Progenitor cell of endocrine pancreas (in vitro differentiated cells): ENCODE data around the gene PAPSS1. TPM values are rescaled to one million over a fixed set of nuclear protein-coding genes. Genes with fewer than 3 reads are reported as not detected.

Experiments
- DNase-seq: peaks from one replicate; pipeline ENCODE4 v3.0.0; 2021; ENCODE audit warnings: low spot score; ENCODE audit not compliant: unreplicated experiment
- H3K27ac Mint-ChIP-seq: 2 replicates; pipeline ENCODE4 v1.8.0; 2021; ENCODE audit warnings: mild to moderate bottlenecking, moderate library complexity, mixed read lengths
- H3K27me3 Mint-ChIP-seq: 2 replicates; pipeline ENCODE4 v1.8.0; 2021; ENCODE audit warnings: mixed read lengths
- H3K36me3 Mint-ChIP-seq: 2 replicates; pipeline ENCODE4 v1.8.0; 2022; ENCODE audit warnings: mixed read lengths; ENCODE audit not compliant: insufficient read depth
- H3K4me1 Mint-ChIP-seq: 2 replicates; pipeline ENCODE4 v1.8.0; 2021; ENCODE audit warnings: low read depth, mixed read lengths
- H3K4me3 Mint-ChIP-seq: 2 replicates; pipeline ENCODE4 v1.8.0; 2021; ENCODE audit warnings: low read depth, mild to moderate bottlenecking, moderate library complexity, mixed read lengths
- H3K9me3 Mint-ChIP-seq: 2 replicates; pipeline ENCODE4 v1.8.0; 2021; ENCODE audit warnings: low read depth, mixed read lengths
- CTCF ChIP-seq: fragments of 200-600 bp; sonication (generic); IDR thresholded peaks from one replicate; pipeline ENCODE4 v1.5.0; 2021; ENCODE audit warnings: antibody characterized with exemption, mild to moderate bottlenecking; ENCODE audit not compliant: unreplicated experiment
- total RNA-seq: library from RNA; stranded (reverse); gene quantifications from 2 replicates; pipeline ENCODE4 v1.2.1, GENCODE V29; 2021

Gene PAPSS1
- total RNA-seq, 1 donor from 2014 or later, result 136 TPM

DNA sequence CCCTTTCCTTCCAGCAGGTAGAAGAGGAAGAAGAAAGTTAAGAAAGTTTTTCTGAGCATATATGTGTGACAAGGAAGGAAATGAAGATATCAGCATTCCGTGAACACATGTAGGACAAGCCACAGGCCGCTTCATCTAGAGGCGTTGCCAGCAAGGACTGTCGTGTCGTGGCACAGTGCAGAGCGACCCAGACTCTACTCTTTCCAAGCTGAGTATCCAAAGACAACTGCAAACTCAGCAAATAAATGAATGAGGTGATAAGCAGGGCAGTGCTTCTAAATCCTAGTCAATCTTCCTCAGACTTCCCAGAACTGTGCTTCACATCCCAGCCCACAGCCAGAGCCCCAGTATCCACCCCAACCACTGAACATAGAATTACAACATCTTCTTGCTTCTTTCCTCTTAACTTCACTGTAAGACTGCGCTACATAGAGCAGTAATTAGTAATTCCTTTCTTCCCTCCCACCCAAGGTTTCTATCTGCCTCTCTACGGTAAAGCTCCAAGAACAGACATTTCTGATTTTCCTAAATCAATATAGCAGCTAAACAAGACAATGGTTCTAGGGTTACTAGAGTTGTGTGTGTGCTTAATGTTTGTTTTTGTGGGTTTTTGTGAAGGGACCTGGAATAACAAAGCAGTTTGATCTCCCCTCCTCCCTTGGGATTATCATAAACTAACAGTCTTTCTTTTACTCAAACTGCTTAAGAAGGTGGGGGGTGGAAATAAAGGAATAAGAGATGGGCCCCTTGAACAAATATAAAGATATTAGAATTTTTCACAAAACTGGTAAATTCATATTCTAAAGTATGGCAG, 71.6 kb downstream of the PAPSS1 start:
- no peak for TF ChIP-seq CTCF
- Mint-ChIP-seq H3K36me3 (peaks cover 30% of the 10 kb centered on the region), H3K27ac (peak overlapping the region; percentile 5), H3K27me3 (no peaks in the 10 kb centered on the region), H3K4me1 (peaks cover 17% of the 10 kb centered on the region), H3K9me3 (no peaks in the 10 kb centered on the region), H3K4me3 (no peak overlapping the region)
- DNase-seq, result no peak

GRCh38 chr4:107647591-107647990, 72.4 kb downstream of the PAPSS1 start:
- H3K27me3 Mint-ChIP-seq, result no peaks in the 10 kb centered on the region
- H3K4me3 Mint-ChIP-seq, result no peak overlapping the region
- DNase-seq, result no peak
- H3K27ac Mint-ChIP-seq, result no peak overlapping the region
- H3K4me1 Mint-ChIP-seq, result peaks cover 17% of the 10 kb centered on the region
- H3K9me3 Mint-ChIP-seq, result no peaks in the 10 kb centered on the region
- no peak for TF ChIP-seq CTCF
- peaks cover 32% of the 10 kb centered on the region for H3K36me3 Mint-ChIP-seq

GRCh38 chr4:107645604-107646003, 74.4 kb downstream of the PAPSS1 start:
- H3K36me3 Mint-ChIP-seq, result peaks cover 29% of the 10 kb centered on the region
- TF ChIP-seq CTCF, result no peak
- H3K27ac Mint-ChIP-seq, result no peak overlapping the region
- H3K9me3 Mint-ChIP-seq, result no peaks in the 10 kb centered on the region
- H3K27me3 Mint-ChIP-seq, result no peaks in the 10 kb centered on the region
- no peak overlapping the region for H3K4me3 Mint-ChIP-seq
- no peak for DNase-seq
- H3K4me1 Mint-ChIP-seq, result peaks cover 17% of the 10 kb centered on the region

- Mint-ChIP-seq H3K4me3 (no peak overlapping the region), H3K9me3 (no peaks in the 10 kb centered on the region), H3K27ac (peak overlapping the region; percentile 76), H3K4me1 (peaks cover 2% of the 10 kb centered on the region), H3K36me3 (peaks cover 27% of the 10 kb centered on the region), H3K27me3 (no peaks in the 10 kb centered on the region)
- TF ChIP-seq CTCF, result no peak
- no peak for DNase-seq
Measured at GRCh38 chr4:107643021-107643420, 77.0 kb downstream of the PAPSS1 start.

DNA sequence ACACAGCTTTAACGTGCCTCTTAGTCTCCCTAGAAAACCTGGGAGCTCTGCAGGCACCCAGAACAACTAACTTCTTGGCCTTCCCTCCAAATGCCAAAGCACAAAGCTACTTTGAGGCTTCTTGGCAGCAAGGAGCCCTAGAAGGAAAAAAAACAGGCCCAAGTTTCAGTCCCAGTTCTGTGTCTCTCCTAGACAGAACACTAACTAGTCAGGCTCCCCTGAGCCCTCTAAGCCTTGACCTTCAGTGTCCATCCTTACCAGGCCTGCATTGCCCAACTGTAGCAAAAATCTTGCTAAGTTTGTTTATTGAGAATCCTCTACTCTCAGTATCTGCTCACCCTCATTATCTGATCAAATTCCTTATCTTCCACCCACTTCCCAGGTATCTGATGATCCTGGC, 79.2 kb downstream of the PAPSS1 start:
- Mint-ChIP-seq H3K9me3 (no peaks in the 10 kb centered on the region), H3K4me3 (no peak overlapping the region), H3K36me3 (peaks cover 20% of the 10 kb centered on the region), H3K4me1 (peaks cover 1% of the 10 kb centered on the region), H3K27me3 (no peaks in the 10 kb centered on the region), H3K27ac (no peak overlapping the region)
- no peak for TF ChIP-seq CTCF
- no peak for DNase-seq
